Stomach smooth muscle (tissue), 2 donors: Measurements from ENCODE around the gene KLK11.

ENCODE experiments used
- H3K27ac ChIP-seq: one replicate; pipeline ENCODE4 v1.7.0; 2013; ENCODE audit warnings: mild to moderate bottlenecking, low read length, inconsistent platforms
- H3K27me3 ChIP-seq, 2 donors: one replicate each; pipeline ENCODE4 v1.7.0; 2013; ENCODE audit warnings: low read length in 2 of 2; ENCODE audit not compliant: insufficient read depth in 2 of 2, control insufficient read depth in 1 of 2
- H3K36me3 ChIP-seq, 2 donors: one replicate each; pipeline ENCODE4 v1.7.0; 2013; ENCODE audit warnings: low read length in 2 of 2; ENCODE audit not compliant: control insufficient read depth in 2 of 2, insufficient read depth in 2 of 2
- H3K4me1 ChIP-seq: one replicate; pipeline ENCODE4 v1.7.0; 2013; ENCODE audit warnings: low read length; ENCODE audit not compliant: control insufficient read depth, insufficient read depth
- H3K4me3 ChIP-seq, 2 donors: one replicate each; pipeline ENCODE4 v1.7.0; 2013; ENCODE audit warnings: low read length in 2 of 2
- H3K9ac ChIP-seq, 2 donors: one replicate each; pipeline ENCODE4 v1.7.0; 2013; ENCODE audit warnings: low read length in 2 of 2, mild to moderate bottlenecking in 1 of 2
- H3K9me3 ChIP-seq, 2 donors: one replicate each; pipeline ENCODE4 v1.7.0; 2013; ENCODE audit warnings: low read length in 2 of 2; ENCODE audit not compliant: control insufficient read depth in 2 of 2
- donor health status: healthy.
- donor health status: Pancreatic carcinoma.

Gene KLK11

DNA sequence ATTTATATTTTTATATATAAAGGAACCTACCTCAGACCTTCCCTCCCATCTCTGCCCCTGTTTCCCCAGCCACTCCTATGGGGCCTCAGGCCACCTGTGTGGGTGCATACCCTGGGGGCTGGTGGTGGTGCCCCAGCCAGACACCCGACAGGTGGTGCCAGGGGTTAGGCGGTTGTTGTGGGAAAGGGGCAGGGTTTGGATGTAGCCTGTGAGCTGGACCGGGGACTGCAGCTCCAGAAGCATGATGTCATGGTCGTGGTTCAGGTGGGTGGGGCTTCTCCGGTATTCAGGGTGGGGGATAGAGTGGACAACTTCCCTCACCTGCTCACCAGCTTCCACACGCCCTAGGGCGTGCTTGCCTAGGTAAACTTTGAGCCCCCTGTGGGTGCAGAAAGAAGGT lies 33.3 kb upstream of the KLK11 start:
- Histone ChIP-seq H3K27me3 (peaks cover 13 to 15% of the 10 kb centered on the region in 2 donors), H3K9ac (no peak overlapping the region), H3K4me3 (no peak overlapping the region), H3K4me1 (no peaks in the 10 kb centered on the region), H3K36me3 (no peaks in the 10 kb centered on the region), H3K27ac (no peak overlapping the region), H3K9me3 (peaks cover 0 to 2% of the 10 kb centered on the region in 2 donors)

- H3K4me3 ChIP-seq = no peak overlapping the region
Observed at GRCh38 chr19:51055866-51056265, 29.4 kb upstream of the KLK11 start.

DNA sequence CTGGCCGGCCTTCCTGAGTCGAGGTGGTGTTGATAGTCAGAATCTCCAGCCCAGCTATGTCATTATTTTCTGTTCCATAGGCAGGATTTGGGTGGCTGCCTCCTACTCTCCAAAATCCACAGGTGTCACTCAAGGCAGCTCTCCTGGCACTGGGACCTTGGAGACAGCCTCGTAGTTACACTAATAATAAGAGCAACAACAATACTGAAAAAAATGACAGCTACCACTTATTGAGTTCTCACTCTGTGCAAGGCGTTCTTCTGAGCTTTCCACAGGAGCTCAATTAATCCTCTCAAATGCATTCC lies 20.6 kb upstream of the KLK11 start:
- no peaks in the 10 kb centered on the region for H3K4me1 ChIP-seq
- H3K9me3 ChIP-seq = no peaks in the 10 kb centered on the region
- H3K9ac ChIP-seq = no peak overlapping the region
- H3K27ac ChIP-seq = no peak overlapping the region
- H3K4me3 ChIP-seq = no peak overlapping the region
- peaks cover 0 to 5% of the 10 kb centered on the region in 2 donors for H3K27me3 ChIP-seq
- H3K36me3 ChIP-seq = no peaks in the 10 kb centered on the region

More at GRCh38 chr19:51055866-51056265, 29.4 kb upstream of the KLK11 start:
- Histone ChIP-seq H3K9me3 (no peaks in the 10 kb centered on the region), H3K27me3 (peaks cover 2 to 5% of the 10 kb centered on the region in 2 donors), H3K36me3 (no peaks in the 10 kb centered on the region), H3K27ac (no peak overlapping the region), H3K4me1 (no peaks in the 10 kb centered on the region), H3K9ac (no peak overlapping the region)

DNA sequence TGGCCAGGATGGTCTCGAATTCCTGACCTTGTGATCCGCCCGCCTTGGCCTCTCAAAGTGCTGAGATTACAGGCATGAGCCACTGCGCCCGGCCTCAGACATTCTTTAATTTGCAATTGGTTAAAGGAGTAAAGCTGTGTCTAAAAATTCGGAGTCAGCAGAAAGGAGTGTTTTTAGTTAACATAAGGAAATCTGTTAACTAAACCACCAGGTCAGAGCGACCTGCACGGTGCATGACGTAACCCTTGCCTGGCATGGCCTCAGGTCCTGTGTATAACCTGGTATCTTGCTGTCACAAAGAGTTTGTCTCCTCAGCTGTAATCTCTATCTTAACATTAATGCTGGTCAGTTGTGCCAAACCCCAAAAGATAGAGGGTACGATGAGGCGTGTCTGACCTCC lies 17.9 kb upstream of the KLK11 start:
- no peak overlapping the region for H3K27ac ChIP-seq
- no peaks in the 10 kb centered on the region for H3K4me1 ChIP-seq
- H3K9me3 ChIP-seq = no peaks in the 10 kb centered on the region
- H3K4me3 ChIP-seq = no peak overlapping the region
- peaks cover 0 to 5% of the 10 kb centered on the region in 2 donors for H3K27me3 ChIP-seq
- no peaks in the 10 kb centered on the region for H3K36me3 ChIP-seq
- no peak overlapping the region for H3K9ac ChIP-seq

DNA sequence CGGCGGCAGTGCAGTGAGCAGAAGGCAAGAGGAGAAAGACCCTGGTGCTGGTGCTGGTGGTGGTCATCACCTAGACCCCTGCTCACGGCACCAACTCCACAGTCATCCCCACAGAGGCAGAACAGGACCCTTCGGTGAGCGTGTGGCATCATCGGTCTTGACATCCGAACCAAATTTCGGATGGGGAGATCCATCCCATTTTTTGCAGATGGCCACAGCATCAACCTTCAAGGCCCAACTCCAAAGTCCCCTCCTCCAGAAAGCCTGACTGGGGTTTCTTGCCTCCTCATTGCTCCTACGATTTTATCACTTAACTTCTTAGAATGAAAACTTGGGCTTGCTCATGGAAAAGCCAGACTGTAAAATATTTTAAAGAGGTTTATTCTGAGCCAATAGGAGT lies 17.1 kb upstream of the KLK11 start:
- H3K4me3 ChIP-seq = no peak overlapping the region
- no peak overlapping the region for H3K27ac ChIP-seq
- H3K4me1 ChIP-seq = no peaks in the 10 kb centered on the region
- no peaks in the 10 kb centered on the region for H3K36me3 ChIP-seq
- no peak overlapping the region for H3K9ac ChIP-seq
- H3K27me3 ChIP-seq = peaks cover 0 to 5% of the 10 kb centered on the region in 2 donors
- H3K9me3 ChIP-seq = no peaks in the 10 kb centered on the region

DNA sequence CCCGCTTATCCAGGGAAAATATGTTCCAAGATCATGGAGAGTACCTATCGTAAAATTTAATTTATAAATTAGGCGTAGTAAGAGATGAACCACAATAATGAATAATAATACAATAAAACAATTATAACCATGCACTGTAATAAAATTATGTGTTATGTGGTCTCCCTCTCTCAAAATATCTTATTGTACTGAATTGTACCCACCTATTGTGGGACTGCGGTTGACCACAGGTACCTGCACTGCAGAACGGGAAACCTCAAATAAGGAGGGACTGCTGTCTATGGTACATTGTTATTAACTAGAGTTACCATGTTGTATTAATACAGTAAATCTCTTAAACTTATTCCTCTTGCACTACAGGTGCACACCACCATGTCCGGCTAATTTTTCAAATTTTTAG lies 13.7 kb upstream of the KLK11 start:
- Histone ChIP-seq H3K9ac (no peak overlapping the region), H3K27me3 (no peaks in the 10 kb centered on the region), H3K27ac (no peak overlapping the region), H3K4me3 (no peak overlapping the region), H3K4me1 (no peaks in the 10 kb centered on the region), H3K9me3 (no peaks in the 10 kb centered on the region), H3K36me3 (no peaks in the 10 kb centered on the region)

DNA sequence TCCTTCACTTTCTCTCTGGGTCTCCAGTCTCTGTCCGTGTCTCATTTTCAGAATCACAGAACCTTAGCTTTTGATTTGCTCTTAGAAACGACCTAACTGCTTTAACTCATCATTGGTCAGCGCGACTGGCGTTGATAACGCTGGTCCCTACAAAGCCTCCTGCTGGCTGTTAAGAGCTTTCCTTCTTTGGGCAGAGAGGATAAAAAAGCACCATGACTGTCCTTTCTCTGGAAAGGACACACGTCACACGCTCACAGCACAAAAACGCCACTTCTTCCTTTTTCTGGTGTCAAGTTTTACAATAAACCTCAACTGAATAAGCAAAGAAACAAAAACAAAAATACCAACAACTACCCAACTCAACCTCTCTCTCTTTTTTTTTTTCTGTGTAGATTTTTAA lies 10.1 kb upstream of the KLK11 start:
- Histone ChIP-seq H3K4me1 (no peaks in the 10 kb centered on the region), H3K27me3 (peaks cover 4% of the 10 kb centered on the region in 2 donors), H3K36me3 (no peaks in the 10 kb centered on the region), H3K9me3 (no peaks in the 10 kb centered on the region), H3K4me3 (no peak overlapping the region), H3K27ac (no peak overlapping the region), H3K9ac (no peak overlapping the region)

- peaks cover 0 to under 1% of the 10 kb centered on the region in 2 donors for H3K9me3 ChIP-seq
- H3K4me1 ChIP-seq = no peaks in the 10 kb centered on the region
- H3K36me3 ChIP-seq = no peaks in the 10 kb centered on the region
- H3K4me3 ChIP-seq = no peak within 1 kb of the TSS
- H3K9ac ChIP-seq = no peak within 1 kb of the TSS
- H3K27me3 ChIP-seq = peaks cover 4 to 8% of the 10 kb centered on the region in 2 donors
- H3K27ac ChIP-seq = no peak within 1 kb of the TSS
Observed at GRCh38 chr19:51034704-51035103, 8.3 kb upstream of the KLK11 start, which contains the start of gene KLK12. TSS of gene KLK12 (minus strand) at chr19:51035002. CDS start at chr19:51034621, 381 bp downstream.

DNA sequence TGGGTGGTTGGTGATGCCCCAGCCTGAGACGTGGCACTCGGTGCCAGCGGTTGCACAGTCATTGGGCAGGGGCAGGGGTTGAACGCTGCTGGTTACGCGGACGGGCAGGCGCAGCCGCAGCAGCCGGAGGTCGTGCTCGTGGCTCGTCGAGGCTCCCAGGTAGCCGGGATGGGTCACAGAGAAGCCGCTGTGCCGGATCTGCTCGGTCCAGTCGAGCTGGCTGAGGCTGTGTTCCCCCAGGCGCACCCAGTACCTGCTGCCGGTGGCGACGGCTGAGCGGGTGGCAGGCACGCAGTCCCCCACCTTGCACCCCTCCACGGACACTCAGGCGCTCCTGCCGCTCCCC lies 5.4 kb upstream of the KLK11 start:
- Histone ChIP-seq H3K4me1 (no peaks in the 10 kb centered on the region), H3K27ac (no peak overlapping the region), H3K27me3 (peaks cover 8 to 12% of the 10 kb centered on the region in 2 donors), H3K9ac (no peak overlapping the region), H3K4me3 (no peak overlapping the region), H3K9me3 (peaks cover 0 to 3% of the 10 kb centered on the region in 2 donors), H3K36me3 (no peaks in the 10 kb centered on the region)

- Histone ChIP-seq H3K9ac (no peak overlapping the region), H3K27ac (no peak overlapping the region), H3K36me3 (no peaks in the 10 kb centered on the region), H3K4me1 (no peaks in the 10 kb centered on the region), H3K9me3 (peaks cover 0 to 3% of the 10 kb centered on the region in 2 donors), H3K27me3 (peaks cover 8 to 12% of the 10 kb centered on the region in 2 donors), H3K4me3 (no peak overlapping the region)
Observed at GRCh38 chr19:51031220-51031879, 4.9 kb upstream of the KLK11 start.

DNA sequence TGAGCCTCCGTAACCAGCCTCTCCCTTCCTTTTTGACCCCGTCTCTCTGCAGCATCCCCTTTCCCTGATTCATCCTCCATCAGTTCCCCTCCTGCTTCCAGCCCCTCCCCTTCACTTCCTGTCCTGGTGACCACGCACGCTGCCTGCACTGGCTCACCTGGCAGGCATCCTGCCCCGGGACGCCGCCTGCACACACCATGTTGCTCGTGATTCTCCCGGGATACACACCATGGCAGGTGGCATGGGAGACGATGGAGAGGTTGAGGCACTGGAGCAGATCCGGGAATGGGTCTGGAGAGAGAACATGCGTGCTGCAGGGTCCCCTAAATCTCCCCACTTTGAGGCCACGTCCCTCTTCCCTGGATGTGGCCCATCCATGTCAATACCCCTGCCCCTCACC lies 4.2 kb upstream of the KLK11 start:
- H3K4me3 ChIP-seq = no peak overlapping the region
- H3K9me3 ChIP-seq = peaks cover 0 to 3% of the 10 kb centered on the region in 2 donors
- no peak overlapping the region for H3K9ac ChIP-seq
- H3K36me3 ChIP-seq = no peaks in the 10 kb centered on the region
- H3K27ac ChIP-seq = no peak overlapping the region
- peaks cover 12 to 13% of the 10 kb centered on the region in 2 donors for H3K27me3 ChIP-seq
- no peaks in the 10 kb centered on the region for H3K4me1 ChIP-seq
